Mammary epithelial cell (primary cell): ENCODE measurements around the gene TENM4.

Experiments
- CTCF ChIP-seq, 2 donors: IDR thresholded peaks in 1 of 2; conservative IDR thresholded peaks in 1 of 2; 2 replicates each; pipeline ENCODE4 v1.5.1; 2011 to 2012; ENCODE audit warnings: inconsistent platforms in 2 of 2, low read length in 2 of 2, mild to moderate bottlenecking in 2 of 2, control low read depth in 1 of 2, low read depth in 1 of 2; ENCODE audit not compliant: insufficient read depth in 1 of 2; ENCODE audit errors: extremely low read depth in 1 of 2
- EZH2 ChIP-seq: IDR thresholded peaks from 2 replicates; pipeline ENCODE4 v1.6.1; 2012; ENCODE audit warnings: low read length, inconsistent platforms, borderline replicate concordance

GRCh38 chr11:78704811-78705210, 736.0 kb downstream of the TENM4 start:
- TF ChIP-seq CTCF (conservative IDR thresholded peaks at IDR 0.05 in 1 of 2, IDR thresholded peaks at IDR 0.05 in 1 of 2; ENCODE audit: extremely low read depth in 1 of 2, insufficient read depth in 1 of 2, low read depth in 1 of 2, low read length in 2 of 2): no peak
- TF ChIP-seq EZH2: no peak
